Testis (tissue), 3 donors: Measurements from ENCODE around the gene SDK2. TPM values are rescaled to one million over a fixed set of nuclear protein-coding genes. Genes with fewer than 3 reads are reported as not detected.

Experiments used
- DNase-seq: peaks from one replicate; pipeline ENCODE4 v3.0.0-alpha.2; 2019
- H3K27ac ChIP-seq, 2 donors: fragments of 200-600 bp; sonication (generic); one replicate each; pipeline ENCODE4 v1.5.1; 2019
- H3K27me3 ChIP-seq: fragments of 200-600 bp; sonication (generic); one replicate; pipeline ENCODE4 v1.5.1; 2019
- H3K36me3 ChIP-seq: fragments of 200-600 bp; sonication (generic); one replicate; pipeline ENCODE4 v1.5.1; 2017; ENCODE audit warnings: low read depth; ENCODE audit errors: missing control alignments
- H3K4me1 ChIP-seq: fragments of 200-600 bp; sonication (generic); one replicate; pipeline ENCODE4 v1.5.1; 2019
- H3K4me3 ChIP-seq, 2 donors: fragments of 200-600 bp; sonication (generic); one replicate each; pipeline ENCODE4 v1.5.1; 2017 to 2019
- H3K9me3 ChIP-seq: fragments of 200-600 bp; sonication (generic); one replicate; pipeline ENCODE4 v1.5.1; 2017
- POLR2A ChIP-seq: fragments of 450-650 bp; IDR thresholded peaks from one replicate; pipeline ENCODE4 v1.6.1; 2017; ENCODE audit warnings: antibody characterized with exemption, mild to moderate bottlenecking, moderate library complexity
- WGBS, 2 donors: methylation state at CpG; one replicate each; pipeline ENCODE4 v1.1.5; 2018; 5-methylcytosine and 5-hydroxymethylcytosine counted together
- intact Hi-C: fragments of 100-400 bp; cut with DNase I; formaldehyde crosslinking; loops from one replicate; pipeline ENCODE4 v1.15.1; 2023; ENCODE audit warnings: low total_unique reads
- polyA plus RNA-seq: library from polyadenylated mRNA; stranded (reverse); fragments of 350-450 nt; fragmentation: Illumina TruSeq; extraction: RNeasy Lipid Tissue Mini Kit (QIAGEN cat#74804); gene quantifications from one replicate; pipeline ENCODE4 v1.2.3, GENCODE V29; 2014; ENCODE audit warnings: low read depth, low replicate concordance; ENCODE audit not compliant: insufficient read depth
- total RNA-seq, 2 donors: library from RNA; depleted of rRNA; stranded (reverse); fragments of >200 nt; gene quantifications; one replicate each; pipeline ENCODE4 v1.2.3, GENCODE V29; 2016
- TF ChIP-seq, protein P1 (sequence below), 3 experiments: fragments of 450-650 bp in 2 of 3; fragments of 200-600 bp in 1 of 3; sonication (generic) in 1 of 3; IDR thresholded peaks; one replicate each; pipeline ENCODE4 v1.5.1; 2016 to 2019; ENCODE audit warnings: antibody characterized with exemption in 3 of 3, mild to moderate bottlenecking in 2 of 3, moderate library complexity in 1 of 3

Gene SDK2
- total and polyA plus RNA-seq, 3 donors from 2014 or later: 36.9 to 63.4 (median 55.4) TPM

DNA sequence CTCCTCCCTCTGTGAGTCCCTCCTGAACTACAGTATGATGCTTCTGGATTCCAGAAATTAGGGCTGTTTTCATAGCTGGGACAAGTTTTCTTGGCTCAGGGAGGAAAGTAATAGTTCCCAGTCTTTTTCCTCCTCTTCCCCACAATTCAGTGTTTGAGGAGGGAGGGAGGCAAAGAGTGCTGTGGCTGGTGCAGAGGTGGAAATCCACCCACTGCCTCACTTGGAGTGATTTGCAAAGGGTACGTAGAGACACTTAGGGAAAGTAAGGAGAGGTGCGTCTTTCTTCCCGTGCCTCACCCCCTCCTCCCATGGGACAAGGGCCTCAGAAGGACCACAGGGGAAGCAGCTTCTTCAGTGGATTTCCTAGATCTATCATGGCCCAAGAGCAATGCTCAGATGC, 21.9 kb downstream of the SDK2 start:
- 94 to 95% methylated on average over 3 of the region's 3 CpGs for WGBS, 2 donors
- Histone ChIP-seq H3K36me3 (no peaks in the 10 kb centered on the region), H3K27me3 (no peaks in the 10 kb centered on the region), H3K27ac (no peak overlapping the region), H3K4me1 (no peaks in the 10 kb centered on the region), H3K4me3 (no peak overlapping the region), H3K9me3 (no peaks in the 10 kb centered on the region)
- DNase-seq: no peak
- TF ChIP-seq, protein P1, sequence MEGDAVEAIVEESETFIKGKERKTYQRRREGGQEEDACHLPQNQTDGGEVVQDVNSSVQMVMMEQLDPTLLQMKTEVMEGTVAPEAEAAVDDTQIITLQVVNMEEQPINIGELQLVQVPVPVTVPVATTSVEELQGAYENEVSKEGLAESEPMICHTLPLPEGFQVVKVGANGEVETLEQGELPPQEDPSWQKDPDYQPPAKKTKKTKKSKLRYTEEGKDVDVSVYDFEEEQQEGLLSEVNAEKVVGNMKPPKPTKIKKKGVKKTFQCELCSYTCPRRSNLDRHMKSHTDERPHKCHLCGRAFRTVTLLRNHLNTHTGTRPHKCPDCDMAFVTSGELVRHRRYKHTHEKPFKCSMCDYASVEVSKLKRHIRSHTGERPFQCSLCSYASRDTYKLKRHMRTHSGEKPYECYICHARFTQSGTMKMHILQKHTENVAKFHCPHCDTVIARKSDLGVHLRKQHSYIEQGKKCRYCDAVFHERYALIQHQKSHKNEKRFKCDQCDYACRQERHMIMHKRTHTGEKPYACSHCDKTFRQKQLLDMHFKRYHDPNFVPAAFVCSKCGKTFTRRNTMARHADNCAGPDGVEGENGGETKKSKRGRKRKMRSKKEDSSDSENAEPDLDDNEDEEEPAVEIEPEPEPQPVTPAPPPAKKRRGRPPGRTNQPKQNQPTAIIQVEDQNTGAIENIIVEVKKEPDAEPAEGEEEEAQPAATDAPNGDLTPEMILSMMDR (IDR thresholded peaks at IDR 0.05): no peak
- TF ChIP-seq POLR2A: no peak
- intact Hi-C loops: no loop called here

DNA sequence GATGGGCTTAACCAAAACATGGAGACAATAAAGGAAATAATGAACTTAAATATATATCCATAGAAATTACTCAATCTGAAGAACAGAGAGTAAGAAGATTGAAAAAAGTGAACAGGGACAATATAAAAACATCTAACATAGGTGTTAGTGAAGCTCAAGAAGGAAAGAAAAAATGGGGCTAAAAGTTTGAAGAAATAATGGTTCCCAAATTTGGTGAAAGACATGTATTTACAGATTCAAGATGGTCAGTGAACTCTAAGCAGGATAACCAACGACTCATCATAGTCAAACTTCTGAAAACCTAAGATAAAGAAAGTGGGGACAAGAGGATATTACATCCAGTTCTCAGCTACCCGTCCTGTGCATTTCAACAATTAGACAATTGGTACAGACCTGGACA, 22.6 kb downstream of the SDK2 start:
- Histone ChIP-seq H3K27me3 (no peaks in the 10 kb centered on the region), H3K36me3 (no peaks in the 10 kb centered on the region), H3K27ac (no peak overlapping the region), H3K9me3 (no peaks in the 10 kb centered on the region), H3K4me3 (no peak overlapping the region), H3K4me1 (no peaks in the 10 kb centered on the region)
- intact Hi-C loops: no loop called here
- TF ChIP-seq POLR2A: no peak
- no peak for DNase-seq
- 82 to 84% methylated on average over 2 of the region's 2 CpGs for WGBS, 2 donors

DNA sequence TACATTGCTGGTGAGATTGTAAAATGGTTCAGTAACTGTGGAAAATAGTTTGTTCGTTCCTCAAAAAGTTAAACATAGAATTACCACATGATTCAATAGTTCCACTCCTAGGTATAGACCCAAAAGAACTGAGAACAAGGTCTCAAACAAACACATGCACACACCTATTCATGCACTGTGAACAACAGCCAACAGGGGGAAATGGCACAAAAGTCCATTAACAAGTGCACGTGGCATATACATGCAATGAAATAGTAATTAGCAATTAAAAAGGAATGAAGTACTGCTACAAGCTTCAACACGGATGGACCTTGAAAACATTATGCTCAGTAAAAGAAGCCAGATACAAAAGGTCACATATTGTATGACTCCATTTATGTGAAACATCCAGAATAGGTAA, 23.8 kb downstream of the SDK2 start:
- no peak for DNase-seq
- no peaks in the 10 kb centered on the region for H3K4me1 ChIP-seq
- 72 to 78% methylated on average over 3 of the region's 3 CpGs for WGBS, 2 donors
- H3K27ac ChIP-seq: no peak overlapping the region
- H3K27me3 ChIP-seq: no peaks in the 10 kb centered on the region
- H3K9me3 ChIP-seq: no peaks in the 10 kb centered on the region
- H3K36me3 ChIP-seq: no peaks in the 10 kb centered on the region
- TF ChIP-seq POLR2A: no peak
- TF ChIP-seq, protein P1 (IDR thresholded peaks at IDR 0.05): no peak
- H3K4me3 ChIP-seq: no peak overlapping the region
- intact Hi-C loops: no loop called here

DNA sequence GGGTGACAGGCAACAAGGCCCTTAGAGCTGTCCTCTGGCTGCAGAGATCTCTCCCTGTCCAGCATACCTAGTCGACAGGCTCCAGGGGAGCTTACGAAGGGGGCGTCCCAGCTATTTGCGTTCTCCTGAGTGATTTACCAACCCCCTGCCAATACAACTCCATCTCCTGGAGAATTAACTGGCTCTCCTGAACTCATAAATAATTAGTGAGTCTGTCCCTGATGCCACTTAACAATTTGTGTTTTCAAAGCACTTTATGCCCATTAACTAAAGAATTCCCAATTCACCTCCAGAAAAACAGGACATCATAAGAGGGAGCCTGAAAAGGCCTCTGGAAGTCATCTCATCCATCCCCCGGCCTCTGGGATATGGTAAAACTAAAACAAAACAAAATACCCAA, 26.7 kb downstream of the SDK2 start:
- Histone ChIP-seq H3K4me3 (no peak overlapping the region), H3K9me3 (no peaks in the 10 kb centered on the region)
- 93 to 95% methylated on average over 5 of the region's 5 CpGs for WGBS, 2 donors

DNA sequence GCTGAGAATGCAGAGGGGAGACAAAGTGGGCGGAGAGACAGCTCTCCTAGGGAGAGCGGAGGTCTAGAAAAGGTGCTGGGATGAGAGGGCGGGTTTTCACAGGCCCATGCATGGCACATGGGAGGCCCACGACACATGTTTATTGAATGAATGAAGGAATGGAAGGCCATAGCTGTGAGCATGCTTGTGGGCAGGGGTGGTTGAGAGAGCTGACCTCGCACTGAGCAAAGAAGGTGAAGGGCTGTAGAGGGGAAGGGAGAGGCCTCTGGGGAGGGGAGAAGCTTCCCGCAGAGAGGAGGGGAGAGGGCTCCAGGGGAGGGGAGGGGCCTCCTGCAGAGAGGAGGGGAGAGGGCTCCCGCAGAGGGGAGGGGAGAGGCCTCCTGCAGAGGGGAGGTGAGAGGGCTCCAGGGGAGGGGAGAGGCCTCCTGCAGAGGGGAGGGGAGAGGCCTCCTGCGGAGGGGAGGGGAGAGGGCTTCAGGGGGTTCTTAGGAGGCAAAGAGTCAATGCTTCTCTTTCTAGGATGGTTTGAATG, 27.3 kb downstream of the SDK2 start:
- WGBS, 2 donors: 83 to 89% methylated on average over 8 of the region's 8 CpGs
- Histone ChIP-seq H3K36me3 (no peaks in the 10 kb centered on the region), H3K4me3 (no peak overlapping the region), H3K4me1 (no peaks in the 10 kb centered on the region), H3K27me3 (no peaks in the 10 kb centered on the region), H3K27ac (no peak overlapping the region), H3K9me3 (no peaks in the 10 kb centered on the region)
- intact Hi-C loops: no loop called here
- TF ChIP-seq POLR2A: no peak
- TF ChIP-seq, protein P1 (IDR thresholded peaks at IDR 0.05): no peak
- no peak for DNase-seq

More for the DNA sequence above, 26.7 kb downstream of the SDK2 start:
- no peaks in the 10 kb centered on the region for H3K36me3 ChIP-seq
- DNase-seq: no peak
- no peak for TF ChIP-seq POLR2A
- TF ChIP-seq, protein P1 (IDR thresholded peaks at IDR 0.05): no peak
- H3K27ac ChIP-seq: no peak overlapping the region
- H3K4me1 ChIP-seq: no peaks in the 10 kb centered on the region
- intact Hi-C loops: no loop called here
- no peaks in the 10 kb centered on the region for H3K27me3 ChIP-seq
